HUES6 (cell line): ENCODE results near the gene PODNL1.
"Not testable (repeated sequence)": the region's sequence is repeated elsewhere in the genome, so short reads cannot be mapped to it uniquely, and the experiment has no call there.

ENCODE experiments used
- H3K27ac ChIP-seq: 2 replicates; pipeline ENCODE4 v1.7.0; 2013; ENCODE audit warnings: low read depth, mild to moderate bottlenecking, low read length, inconsistent platforms
- H3K27me3 ChIP-seq: 2 replicates; pipeline ENCODE4 v1.6.1; 2013; ENCODE audit warnings: low read length; ENCODE audit not compliant: control insufficient read depth, insufficient read depth
- H3K36me3 ChIP-seq: 2 replicates; pipeline ENCODE4 v1.6.1; 2013; ENCODE audit warnings: low read length; ENCODE audit not compliant: control insufficient read depth, insufficient read depth
- H3K4me1 ChIP-seq: 2 replicates; pipeline ENCODE4 v1.6.1; 2013; ENCODE audit warnings: low read length; ENCODE audit not compliant: control insufficient read depth, insufficient read depth
- H3K4me3 ChIP-seq: 2 replicates; pipeline ENCODE4 v1.5.1; 2013; ENCODE audit warnings: low read depth, low read length
- H3K9ac ChIP-seq: one replicate; pipeline ENCODE4 v1.6.1; 2013; ENCODE audit warnings: mild to moderate bottlenecking, low read length
- H3K9me3 ChIP-seq: 2 replicates; pipeline ENCODE4 v1.6.1; 2013; ENCODE audit warnings: low read depth, low read length; ENCODE audit not compliant: control insufficient read depth, insufficient read depth

PODNL1 gene

DNA sequence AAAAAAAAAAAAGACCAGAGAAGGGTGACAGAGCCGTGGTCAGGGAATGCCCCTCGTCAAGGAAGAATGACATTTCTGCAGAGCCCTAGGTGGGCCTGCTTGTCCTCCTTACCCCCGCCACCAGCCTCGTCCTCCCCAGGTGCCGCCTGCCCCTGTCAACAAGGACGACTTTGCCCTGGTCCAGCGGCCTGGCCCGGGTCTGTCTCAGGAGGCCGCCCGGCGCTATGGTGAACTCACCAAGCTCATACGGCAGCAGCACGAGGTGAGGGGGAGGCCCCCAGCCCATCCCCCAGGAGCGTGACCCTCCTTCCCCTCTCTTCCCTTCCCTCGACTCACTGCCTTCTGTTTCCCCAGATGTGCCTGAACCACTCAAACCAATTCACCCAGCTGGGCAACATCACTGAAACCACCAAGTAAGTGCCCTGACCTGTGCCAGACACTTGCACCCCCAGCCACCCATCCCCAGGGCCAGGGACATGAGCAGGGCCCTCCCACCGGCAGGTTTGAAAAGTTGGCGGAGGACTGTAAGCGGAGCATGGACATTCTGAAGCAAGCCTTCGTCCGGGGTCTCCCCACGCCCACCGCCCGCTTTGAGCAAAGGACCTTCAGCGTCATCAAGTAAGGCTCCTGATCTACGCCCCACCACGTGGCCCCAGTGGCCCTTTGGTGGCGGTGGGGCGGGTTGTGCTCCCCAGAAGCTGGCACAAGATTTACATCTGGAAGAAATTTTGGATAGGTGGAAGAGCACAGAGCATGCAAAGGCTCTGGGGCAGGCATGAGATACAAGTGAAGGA is 14.8 kb downstream of the PODNL1 start:
- Histone ChIP-seq H3K9me3 (peaks cover 7% of the 10 kb centered on the region), H3K36me3 (peaks cover 80% of the 10 kb centered on the region), H3K9ac (no peak overlapping the region), H3K27me3 (no peaks in the 10 kb centered on the region), H3K4me1 (no peaks in the 10 kb centered on the region), H3K4me3 (no peak overlapping the region), H3K27ac (no peak overlapping the region)

DNA sequence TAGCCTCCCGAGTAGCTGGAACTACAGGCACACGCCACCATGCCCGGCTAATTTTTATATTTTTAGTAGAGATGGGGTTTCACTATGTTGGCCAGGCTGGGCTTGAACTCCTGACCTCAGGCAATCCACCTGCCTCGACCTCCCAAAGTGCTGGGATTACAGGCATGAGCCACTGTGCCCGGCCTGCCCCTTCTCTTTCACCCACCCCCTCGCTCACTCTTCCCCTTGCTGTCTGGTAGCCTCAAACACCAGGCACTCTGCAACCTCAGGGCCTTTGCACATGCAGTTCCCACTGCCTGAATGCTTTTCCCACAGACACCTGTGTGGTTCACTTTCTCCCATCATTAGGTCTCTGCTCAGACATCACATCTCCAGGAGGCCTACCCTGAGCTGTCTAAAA is 16.1 kb downstream of the PODNL1 start:
- H3K9ac ChIP-seq, H3K9me3 ChIP-seq, H3K27ac ChIP-seq, H3K4me3 ChIP-seq, H3K4me1 ChIP-seq, H3K27me3 ChIP-seq: not testable (repeated sequence)
- H3K36me3 ChIP-seq: peaks cover 76% of the 10 kb centered on the region

DNA sequence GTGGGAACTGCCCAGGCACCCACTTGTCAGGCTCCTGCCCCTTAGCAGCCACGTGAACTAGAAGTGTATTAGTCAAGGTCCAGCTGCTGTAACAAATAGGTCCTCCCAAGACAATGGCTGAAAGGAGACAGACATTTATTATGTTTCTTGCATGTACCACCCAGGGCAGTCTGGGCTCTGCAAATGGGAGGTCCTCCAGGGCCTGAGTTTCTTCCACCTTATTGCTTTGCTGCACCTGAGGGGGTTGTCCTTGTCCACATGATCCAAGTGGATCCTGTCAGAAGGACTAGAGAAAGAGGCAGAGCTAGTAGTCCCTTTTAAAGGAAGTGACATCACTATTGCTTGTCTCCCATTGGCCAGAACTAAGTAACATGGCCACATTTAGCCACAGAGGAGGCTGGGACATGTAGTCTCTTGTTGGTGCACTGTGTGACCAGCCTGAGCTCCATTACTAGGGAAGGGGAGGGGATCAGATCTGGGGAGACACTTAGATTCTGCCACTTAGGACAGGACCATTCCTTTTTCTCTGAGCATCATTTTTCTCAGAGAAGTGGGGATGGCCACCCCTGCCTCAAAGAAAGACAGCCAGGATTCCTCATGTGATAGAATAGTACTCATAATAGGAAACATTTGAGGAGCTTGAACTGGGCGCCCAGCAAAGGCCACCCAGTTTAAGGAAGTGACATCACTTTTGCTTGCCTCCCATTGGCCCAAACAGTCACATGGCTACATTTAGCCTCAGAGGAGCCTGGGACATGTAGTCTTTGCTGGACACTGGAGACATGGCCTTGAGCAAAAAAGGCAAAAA is 17.1 kb downstream of the PODNL1 start:
- H3K27ac ChIP-seq: no peak overlapping the region

DNA sequence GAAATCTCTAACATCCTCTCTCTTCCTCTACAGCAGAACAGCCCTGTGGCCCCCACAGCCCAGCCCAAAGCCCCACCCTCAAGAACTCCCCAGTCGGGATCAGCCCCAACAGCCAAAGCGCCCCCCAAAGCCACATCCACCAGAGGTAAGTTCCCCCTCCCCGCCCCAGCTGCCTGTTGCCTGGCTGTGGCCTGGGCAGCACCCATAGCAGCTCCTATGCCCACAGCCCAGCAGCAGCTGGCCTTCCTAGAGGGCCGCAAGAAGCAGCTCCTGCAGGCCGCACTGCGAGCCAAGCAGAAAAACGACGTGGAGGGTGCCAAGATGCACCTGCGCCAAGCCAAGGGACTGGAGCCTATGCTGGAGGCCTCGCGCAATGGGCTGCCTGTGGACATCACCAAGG is 17.7 kb downstream of the PODNL1 start:
- Histone ChIP-seq H3K36me3 (peaks cover 74% of the 10 kb centered on the region), H3K9ac (no peak overlapping the region)

More for the DNA sequence above, 17.1 kb downstream of the PODNL1 start:
- Histone ChIP-seq H3K27me3 (no peaks in the 10 kb centered on the region), H3K9ac (no peak overlapping the region), H3K4me3 (no peak overlapping the region), H3K4me1 (no peaks in the 10 kb centered on the region), H3K36me3 (peaks cover 70% of the 10 kb centered on the region), H3K9me3 (peaks cover 7% of the 10 kb centered on the region)

DNA sequence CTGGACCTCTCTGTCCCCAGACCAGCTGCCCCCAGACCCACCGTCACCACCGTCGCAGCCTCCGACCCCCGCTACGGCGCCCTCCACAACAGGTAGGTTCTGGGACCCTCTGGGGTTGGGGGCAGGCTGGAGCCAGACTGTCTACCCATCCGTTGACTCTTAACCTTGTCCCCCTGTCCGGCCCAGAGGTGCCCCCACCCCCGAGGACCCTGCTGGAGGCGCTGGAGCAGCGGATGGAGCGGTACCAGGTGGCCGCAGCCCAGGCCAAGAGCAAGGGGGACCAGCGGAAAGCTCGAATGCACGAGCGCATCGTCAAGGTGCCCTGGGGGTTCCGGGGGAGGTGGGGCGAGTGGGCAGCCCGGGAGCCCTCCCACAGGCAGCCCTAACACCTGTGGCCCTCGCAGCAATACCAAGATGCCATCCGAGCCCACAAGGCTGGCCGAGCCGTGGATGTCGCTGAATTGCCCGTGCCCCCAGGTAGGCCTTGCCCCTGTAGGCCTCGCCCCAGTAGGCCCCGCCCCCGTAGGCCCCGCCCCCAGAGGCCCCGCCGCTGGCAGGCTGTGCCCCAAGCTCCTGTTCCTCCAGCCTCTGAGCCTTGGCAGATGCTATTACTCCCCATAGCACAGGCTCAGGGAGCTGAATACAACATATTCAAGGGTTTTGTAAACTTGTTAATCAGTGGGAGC is 19.3 kb downstream of the PODNL1 start:
- Histone ChIP-seq H3K27ac (no peak overlapping the region), H3K9ac (no peak overlapping the region), H3K36me3 (peaks cover 76% of the 10 kb centered on the region)

More for the DNA sequence above, 17.7 kb downstream of the PODNL1 start:
- H3K27me3 ChIP-seq: no peaks in the 10 kb centered on the region
- H3K4me3 ChIP-seq: no peak overlapping the region
- H3K9me3 ChIP-seq: peaks cover 7% of the 10 kb centered on the region
- H3K27ac ChIP-seq: no peak overlapping the region
- no peaks in the 10 kb centered on the region for H3K4me1 ChIP-seq

DNA sequence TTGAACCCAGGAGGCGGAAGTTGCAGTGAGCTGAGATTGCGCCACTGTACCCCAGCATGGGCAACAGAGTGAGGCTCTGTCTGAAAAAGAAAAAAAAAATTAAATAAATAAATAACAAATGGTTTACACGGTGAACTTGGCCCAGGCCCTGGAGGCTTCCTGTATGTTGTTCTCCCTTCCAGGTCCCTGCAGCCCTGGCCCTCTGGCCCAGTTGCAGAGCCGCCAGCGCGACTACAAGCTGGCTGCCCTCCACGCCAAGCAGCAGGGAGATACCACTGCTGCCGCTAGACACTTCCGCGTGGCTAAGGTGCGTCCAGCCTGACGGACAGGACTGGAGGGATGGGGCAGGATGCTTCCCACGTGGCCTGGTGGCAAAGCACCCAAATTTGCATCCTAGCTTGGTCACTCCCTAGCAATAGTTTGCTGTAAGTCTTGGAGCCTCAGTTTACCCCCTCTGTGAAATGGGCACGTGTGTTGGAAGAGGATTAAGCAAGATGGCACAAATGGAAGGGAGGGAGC is 20.3 kb downstream of the PODNL1 start:
- Histone ChIP-seq H3K27ac (no peak overlapping the region), H3K36me3 (peaks cover 76% of the 10 kb centered on the region)

More for the DNA sequence above, 19.3 kb downstream of the PODNL1 start:
- no peaks in the 10 kb centered on the region for H3K4me1 ChIP-seq
- H3K9me3 ChIP-seq: peaks cover 7% of the 10 kb centered on the region
- H3K27me3 ChIP-seq: no peaks in the 10 kb centered on the region
- H3K4me3 ChIP-seq: no peak overlapping the region

DNA sequence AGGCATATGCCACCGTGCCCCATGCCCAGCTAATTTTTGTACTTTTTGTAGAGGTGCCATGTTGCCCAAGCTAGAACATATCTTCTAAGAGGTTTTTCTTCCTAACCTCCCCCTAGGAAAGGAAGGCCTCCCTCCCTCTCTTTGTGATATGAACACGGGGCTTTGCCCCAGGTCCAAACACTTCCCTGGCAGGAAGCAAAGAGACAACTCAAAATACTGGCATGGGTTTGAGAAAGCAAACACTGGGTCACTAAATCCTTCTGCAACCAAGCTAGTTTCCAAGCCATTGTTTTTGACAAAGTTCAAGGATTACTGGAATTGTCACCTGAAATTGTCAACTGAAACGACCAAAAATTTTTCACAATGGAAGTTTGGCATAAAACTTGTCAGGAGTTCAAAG is 23.4 kb downstream of the PODNL1 start:
- H3K9ac ChIP-seq: no peak overlapping the region
- no peaks in the 10 kb centered on the region for H3K9me3 ChIP-seq
- H3K27ac ChIP-seq: no peak overlapping the region
- no peak overlapping the region for H3K4me3 ChIP-seq
- no peaks in the 10 kb centered on the region for H3K4me1 ChIP-seq
- peaks cover 68% of the 10 kb centered on the region for H3K36me3 ChIP-seq
- no peaks in the 10 kb centered on the region for H3K27me3 ChIP-seq

More for the DNA sequence above, 20.3 kb downstream of the PODNL1 start:
- Histone ChIP-seq H3K4me1 (no peaks in the 10 kb centered on the region), H3K4me3 (no peak overlapping the region), H3K27me3 (no peaks in the 10 kb centered on the region), H3K9me3 (peaks cover 7% of the 10 kb centered on the region), H3K9ac (no peak overlapping the region)

DNA sequence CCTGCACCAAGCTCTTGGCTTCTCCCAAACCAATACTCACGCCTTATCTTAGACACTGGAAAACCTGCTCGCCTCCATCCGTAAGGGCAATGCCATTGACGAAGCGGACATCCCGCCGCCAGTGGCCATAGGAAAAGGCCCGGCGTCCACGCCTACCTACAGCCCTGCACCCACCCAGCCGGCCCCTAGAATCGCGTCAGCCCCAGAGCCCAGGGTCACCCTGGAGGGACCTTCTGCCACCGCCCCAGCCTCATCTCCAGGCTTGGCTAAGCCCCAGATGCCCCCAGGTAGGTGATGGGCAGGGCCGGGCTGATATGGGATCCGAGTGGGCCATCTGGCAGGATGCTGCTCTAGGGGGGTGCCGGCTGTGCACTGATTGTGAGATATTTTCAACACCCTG is 24.9 kb downstream of the PODNL1 start:
- Histone ChIP-seq H3K4me3 (no peak overlapping the region), H3K36me3 (peaks cover 61% of the 10 kb centered on the region), H3K27me3 (no peaks in the 10 kb centered on the region), H3K9me3 (no peaks in the 10 kb centered on the region), H3K27ac (no peak overlapping the region), H3K4me1 (no peaks in the 10 kb centered on the region), H3K9ac (no peak overlapping the region)

DNA sequence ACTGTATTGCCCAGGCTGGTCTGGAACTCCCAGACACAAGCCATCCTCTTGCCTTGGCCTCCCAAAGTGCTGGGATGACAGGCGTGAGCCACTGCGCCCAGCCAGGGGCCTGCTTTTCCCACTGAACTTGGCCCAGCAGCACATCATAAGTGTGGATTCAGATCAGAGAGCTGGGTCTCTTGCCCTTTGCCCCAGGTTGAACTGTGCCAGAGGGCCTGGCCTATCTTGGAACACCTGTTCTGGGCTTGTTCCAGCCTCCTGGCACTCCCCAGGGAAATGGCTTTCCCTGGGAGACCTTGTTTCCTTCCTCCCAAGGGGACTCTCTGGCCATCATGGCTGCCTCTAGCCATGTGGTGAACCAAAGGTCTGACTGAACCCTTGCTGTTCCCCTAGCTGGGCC is 28.8 kb downstream of the PODNL1 start:
- Histone ChIP-seq H3K27me3 (peaks cover 6% of the 10 kb centered on the region), H3K9me3 (no peaks in the 10 kb centered on the region), H3K4me3 (no peak overlapping the region), H3K4me1 (peaks cover 8% of the 10 kb centered on the region; the same call in 1 of the 2 replicates), H3K9ac (no peak overlapping the region), H3K36me3 (peaks cover 36% of the 10 kb centered on the region), H3K27ac (no peak overlapping the region)

DNA sequence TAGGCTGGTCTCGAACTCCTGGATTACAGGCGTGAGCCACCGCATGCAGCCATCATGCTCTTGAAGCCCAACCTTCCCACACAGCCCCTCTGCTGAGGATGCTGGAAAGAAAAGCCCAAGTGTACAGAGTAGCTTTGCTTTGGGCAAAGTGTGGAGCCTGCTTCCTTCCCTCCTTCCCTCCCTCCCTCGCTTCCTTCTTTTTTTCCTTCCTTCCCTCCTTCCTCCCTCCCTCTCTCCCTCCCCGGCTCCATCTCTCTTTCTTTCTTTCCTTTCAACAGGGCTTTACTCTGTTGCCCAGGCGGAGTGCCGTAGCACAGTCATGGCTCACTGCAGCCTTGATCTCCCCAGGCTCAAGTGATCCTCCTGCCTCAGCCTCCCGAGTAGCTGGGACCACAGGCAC is 29.5 kb downstream of the PODNL1 start:
- Histone ChIP-seq H3K27me3 (peaks cover 6% of the 10 kb centered on the region), H3K9ac (no peak overlapping the region), H3K4me3 (no peak overlapping the region), H3K4me1 (peaks cover 8% of the 10 kb centered on the region; the same call in 1 of the 2 replicates), H3K36me3 (peaks cover 31% of the 10 kb centered on the region), H3K27ac (no peak overlapping the region), H3K9me3 (no peaks in the 10 kb centered on the region)
